T-helper 1 cell treated with Interleukin-12 subunit alpha and Interleukin-12 subunit beta and Interleukin-4 antibody, amounts not matched to agents 30 ng/mL and 1 ng/mL, for 36 hours (primary cell): ENCODE measurements around the gene NADK. TPM values are rescaled to one million over a fixed set of nuclear protein-coding genes. Genes with fewer than 3 reads are reported as not detected.
"Not testable (repeated sequence)": the region's sequence is repeated elsewhere in the genome, so short reads cannot be mapped to it uniquely, and the experiment has no call there.

Experiments
- intact Hi-C: fragments of 100-400 bp; cut with micrococcal nuclease; formaldehyde crosslinking; loops from one replicate; pipeline ENCODE4 v1.15.1; 2024
- total RNA-seq: library from RNA; stranded (reverse); gene quantifications from 2 replicates; pipeline ENCODE4 v1.2.3, GENCODE V29; 2022

The NADK gene
- total RNA-seq, 1 donor from 2014 or later: 84.4 TPM

DNA sequence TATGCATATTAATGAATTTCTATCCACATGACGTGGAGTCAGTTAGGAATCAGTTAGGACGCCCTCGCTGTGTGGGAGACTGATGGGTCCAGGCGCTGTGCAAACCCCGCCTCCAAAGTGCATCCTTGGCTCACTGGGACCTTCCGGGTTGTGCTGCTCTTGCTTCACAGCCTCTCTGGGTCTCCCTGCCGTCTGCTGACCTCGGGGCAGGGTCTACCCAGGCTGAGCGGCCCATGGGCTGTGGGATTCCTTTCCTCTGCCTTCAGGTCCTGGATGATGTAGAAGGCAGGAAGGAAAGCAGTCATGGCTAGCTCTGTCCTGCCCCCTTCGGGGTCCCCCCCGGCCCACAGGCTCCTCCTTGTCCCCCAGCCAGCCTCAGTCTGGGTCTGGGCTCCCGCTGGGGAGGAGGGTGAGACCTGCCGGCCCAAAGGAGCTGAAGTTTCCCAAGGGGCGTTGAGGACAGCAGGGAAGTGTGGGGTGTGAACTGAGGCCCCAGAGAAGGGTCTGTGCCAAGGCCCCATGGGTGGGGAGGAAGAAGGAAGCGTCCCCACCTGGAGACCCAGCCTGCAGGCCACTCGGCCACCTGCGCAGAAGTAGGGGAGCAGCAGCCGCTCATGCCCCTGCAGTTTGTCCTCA, 29.5 kb downstream of the NADK start:
- intact Hi-C loops: loop anchor here (5.0 kb wide), 1 partner anchor 57 kb away; the partner anchor contains the start of gene SLC35E2B

DNA sequence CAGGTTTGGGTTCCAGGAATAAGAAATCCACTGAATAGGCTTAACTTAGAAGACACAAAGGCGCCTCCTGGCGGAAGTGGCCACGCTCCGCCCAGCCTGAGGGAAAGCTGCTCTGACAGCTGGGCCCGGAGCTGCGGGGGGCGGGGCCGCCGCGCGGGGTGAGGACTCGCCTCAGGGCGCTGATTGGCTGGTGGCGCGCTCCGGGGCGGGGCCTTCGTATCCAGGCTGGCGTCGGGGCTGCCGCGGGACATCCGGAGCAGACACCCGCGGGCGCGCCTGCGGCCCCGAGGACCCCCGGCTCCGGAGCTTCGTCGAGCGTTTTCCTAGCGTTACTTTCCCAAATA, 31.7 kb downstream of the NADK start:
- intact Hi-C loops: loop anchor here (5.0 kb wide), 1 partner anchor 54 kb away; the partner anchor contains the start of gene SLC35E2B

DNA sequence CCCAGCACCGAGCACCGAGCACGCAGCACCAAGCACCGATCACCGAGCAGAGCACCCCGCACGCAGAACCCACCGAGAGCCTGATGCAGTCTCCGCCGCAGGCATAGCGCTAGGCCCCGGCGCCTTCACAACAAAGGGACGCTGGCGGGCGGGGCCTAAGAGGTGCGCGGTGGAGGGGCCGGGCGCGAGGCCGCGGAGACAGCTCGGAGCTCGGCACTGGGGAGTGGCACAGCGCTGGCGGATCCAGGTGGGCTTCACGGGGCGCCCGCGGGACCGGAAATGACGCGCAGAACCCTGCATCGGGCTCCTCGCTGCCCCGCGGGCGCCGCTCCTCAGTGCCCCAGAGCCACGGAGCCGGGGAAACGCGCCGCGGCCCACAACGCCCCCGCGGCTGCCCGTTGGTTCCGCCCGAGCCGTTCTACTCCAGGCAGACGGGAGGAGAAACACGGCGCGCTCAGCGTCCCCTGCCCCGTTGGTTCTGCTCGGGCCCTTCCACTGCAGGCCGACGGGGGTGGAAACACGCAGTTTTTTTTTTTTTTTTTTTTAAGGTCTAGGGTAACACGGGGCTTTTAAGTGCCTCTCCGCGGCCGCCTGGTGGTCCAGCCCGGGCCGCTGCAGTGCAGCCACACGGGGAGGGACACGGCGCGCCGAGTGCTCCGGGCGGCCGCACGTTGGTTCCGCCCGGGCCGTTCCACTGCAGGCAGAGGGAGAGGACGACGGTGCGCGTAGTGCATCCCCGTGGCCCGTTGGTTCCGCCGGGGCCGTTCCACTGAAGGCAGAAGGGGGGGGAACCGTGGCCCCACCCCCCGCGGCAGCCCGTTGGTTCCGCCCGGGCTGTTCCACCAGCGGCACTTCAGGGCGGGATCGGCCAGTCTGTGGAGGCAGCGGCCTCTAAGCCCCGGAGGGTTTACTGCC, 32.4 kb downstream of the NADK start:
- intact Hi-C loops: loop anchor here (5.0 kb wide), 1 partner anchor 54 kb away; the partner anchor contains the start of gene SLC35E2B

DNA sequence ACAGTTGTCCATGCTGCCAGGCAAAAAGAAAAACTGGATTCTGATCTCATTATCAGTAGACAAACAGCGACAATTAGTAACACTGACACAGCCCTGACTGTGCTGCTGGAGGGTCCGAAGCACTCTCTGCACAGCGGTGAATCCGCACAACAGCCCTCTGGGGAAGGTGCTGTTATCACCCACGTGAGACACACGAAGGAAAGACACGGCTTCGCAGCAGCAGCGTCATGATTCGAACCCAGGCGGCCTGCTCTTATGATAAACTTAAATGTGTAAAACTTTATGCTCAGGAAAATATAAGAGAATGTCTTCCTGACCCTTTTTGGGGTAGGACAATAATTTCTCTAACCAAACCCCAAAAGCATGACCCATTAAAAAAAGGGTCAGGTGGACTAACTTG, 35.7 kb downstream of the NADK start:
- intact Hi-C loops: not testable (repeated sequence)

DNA sequence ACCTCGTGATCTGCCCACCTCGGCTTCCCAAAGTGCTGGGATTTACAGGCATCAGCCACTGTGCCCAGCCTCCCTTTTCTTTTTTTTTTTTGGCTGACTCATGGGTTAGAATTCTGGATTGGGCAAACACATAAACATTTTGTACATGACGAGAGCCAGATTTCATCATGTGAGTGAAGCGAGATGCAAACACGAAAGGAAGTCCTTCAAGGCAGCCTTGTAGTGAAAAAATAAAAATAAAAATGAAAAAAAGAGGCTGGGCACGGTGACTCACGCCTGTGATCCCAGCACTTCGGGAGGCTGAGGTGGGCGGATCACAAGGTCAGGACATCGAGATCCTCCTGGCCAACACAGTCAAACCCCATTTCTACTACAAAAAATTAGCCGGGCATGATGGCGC, 37.3 kb downstream of the NADK start:
- intact Hi-C loops: not testable (repeated sequence)

DNA sequence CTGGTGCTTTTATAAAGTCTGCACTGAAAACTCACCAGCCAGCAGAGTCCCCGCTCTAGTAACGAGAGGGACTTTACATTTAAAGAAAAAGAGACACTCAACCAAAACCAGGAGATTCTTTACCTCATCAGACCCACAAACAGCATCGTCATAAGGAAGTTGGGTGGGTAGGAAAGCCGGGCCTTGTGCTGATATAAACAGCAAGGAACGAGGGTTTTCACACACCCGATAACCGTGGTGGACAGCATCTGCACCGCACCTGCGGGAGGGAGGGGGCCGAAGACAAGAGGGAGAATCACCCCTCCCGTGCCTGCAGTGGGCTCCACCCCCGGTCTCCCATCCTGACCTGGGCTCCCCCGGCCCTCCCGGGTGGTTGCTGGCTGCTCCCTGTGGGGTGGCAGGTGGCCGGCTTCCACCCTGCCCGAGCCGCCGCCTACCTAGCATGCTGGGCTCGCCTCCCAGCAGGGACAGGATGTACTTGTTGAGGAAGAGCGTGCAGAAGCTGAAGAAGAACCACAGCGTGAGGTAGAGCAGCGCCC, 39.4 kb downstream of the NADK start:
- intact Hi-C loops: not testable (repeated sequence)

DNA sequence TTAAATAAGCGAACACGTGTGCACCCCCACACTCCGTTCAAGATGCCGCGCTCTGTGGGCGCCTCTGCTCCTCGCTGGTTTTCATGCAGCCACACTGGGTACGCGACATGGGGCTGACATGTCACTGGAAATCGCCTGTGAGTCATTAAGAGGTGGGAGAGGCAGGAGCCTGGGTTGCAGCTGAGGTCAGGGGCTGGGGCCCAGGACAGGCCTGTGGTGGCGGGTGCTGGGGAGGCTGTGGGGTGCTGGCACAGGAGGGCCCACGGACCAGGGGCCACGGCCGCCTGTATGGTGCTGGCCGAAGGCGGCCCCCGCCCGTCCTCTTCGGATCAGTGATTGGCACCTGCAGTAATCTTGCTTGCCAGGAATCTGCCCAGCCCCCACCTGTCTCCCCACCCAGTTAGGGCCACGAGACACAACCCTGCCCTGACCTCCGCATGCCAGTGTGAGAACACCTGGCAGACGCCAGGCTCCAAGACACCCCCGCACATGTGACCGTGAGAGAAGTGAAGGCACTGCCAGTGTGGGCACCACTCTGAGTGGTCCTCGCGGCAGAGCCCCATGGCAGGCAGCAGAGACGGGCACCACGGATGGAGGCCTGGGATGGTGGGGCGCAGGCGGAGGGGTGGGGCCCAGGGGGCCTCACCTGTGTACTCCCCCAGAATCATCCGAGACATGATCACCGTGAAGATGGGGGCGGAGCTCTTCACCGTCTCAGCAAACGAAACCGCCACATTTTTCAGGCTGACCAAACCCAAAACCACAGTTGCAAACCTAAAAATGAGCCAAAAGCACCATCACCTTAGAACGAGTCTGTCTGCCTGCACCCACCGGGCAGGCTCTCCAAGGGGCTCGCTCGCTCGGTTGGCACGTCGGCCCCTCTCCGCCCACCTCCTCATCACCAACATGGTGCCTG, 40.3 kb downstream of the NADK start:
- intact Hi-C loops: not testable (repeated sequence)

DNA sequence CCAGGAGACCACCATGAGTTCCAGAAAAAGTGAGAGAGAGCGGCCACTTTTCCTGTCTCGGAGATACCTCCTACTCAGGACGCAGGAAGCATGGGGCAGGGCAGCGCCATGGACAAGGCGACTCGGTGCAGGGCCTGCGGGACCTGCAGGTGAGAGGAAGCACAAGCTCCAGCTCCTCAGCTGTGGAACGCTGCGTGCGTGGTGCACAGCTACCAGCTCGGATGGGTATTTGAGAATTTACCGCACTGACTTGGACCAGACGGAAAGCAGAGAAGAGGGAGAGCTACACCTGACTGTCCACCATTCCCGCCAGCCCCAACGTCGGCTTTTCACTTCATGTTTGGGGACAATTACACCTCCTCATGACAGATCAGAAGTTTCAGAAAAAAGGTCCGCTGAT, 45.9 kb downstream of the NADK start:
- intact Hi-C loops: no loop called here

DNA sequence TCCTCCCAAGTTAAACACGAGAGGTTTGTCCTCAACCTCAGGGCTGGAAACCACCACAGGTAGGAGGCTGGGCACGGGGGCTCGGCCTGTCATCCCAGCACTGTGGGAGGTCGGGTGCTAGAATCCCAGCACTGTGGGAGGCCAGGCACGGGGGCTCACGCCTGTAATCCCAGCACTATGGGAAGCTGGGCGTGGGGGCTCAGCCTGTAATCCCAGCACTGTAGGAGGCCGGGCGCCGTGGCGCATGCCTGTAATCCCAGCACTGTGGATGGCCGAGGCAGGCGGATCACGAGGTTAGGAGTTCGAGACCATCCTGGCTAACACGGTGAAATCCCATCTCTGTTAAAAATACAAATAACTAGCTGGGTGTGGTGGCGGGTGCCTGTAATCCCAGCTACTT, 47.4 kb downstream of the NADK start:
- intact Hi-C loops: no loop called here

DNA sequence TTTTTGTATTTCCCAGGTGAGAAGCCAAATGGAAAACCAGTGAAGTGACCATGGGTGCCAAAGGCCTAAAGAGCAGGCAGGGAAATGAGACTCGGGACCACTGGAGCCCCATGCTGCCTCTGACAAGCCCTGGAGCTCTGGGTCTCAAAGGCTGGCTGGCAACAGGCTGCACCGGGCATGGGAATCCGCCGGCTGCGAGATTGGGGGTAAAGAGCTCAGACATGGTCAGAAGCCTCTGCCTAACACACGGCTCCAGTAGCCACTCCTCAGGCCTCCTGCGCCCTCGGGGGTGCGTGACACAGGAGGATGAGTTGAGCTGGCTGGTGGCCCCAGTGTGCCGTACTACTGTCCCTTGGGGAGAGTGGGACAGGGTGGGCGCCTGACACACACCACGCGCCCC, 48.0 kb downstream of the NADK start:
- intact Hi-C loops: not testable (repeated sequence)

DNA sequence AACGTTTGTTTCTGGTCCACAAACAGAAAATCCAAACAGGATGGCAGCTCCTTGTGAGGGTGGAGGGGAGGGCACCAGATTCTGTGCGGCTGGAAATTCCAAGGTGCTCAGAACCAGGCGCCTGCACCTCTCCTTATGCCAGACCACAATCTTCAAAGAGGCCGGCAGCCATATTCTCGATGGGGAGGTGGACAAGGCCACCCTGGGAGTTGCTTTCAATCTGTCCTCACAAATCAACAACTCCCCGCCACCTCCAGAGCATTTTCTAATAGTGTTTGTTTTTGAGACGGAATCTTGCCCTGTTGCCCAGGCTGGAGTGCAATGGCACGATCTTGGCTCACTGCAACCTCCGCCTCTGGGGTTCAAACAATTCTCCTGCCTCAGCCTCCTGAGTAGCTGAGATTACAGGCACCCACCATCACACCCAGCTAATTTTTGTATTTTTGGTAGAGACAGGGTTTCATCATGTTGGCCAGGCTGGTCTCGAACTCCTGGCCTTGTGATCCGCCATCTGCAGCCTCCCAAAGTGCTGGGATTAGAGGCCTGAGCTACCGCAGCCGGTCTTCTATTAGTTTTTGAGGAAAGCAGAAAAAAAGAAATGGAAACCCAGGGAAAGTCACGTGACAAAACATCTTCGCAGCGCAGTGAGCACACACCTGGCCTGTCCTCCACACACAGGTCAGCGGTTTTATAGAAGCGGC, 49.0 kb downstream of the NADK start:
- intact Hi-C loops: loop anchor here (10.0 kb wide), 2 partner anchors 154 to 324 kb away; partner anchors contain the start of genes MRPL20 and SSU72

DNA sequence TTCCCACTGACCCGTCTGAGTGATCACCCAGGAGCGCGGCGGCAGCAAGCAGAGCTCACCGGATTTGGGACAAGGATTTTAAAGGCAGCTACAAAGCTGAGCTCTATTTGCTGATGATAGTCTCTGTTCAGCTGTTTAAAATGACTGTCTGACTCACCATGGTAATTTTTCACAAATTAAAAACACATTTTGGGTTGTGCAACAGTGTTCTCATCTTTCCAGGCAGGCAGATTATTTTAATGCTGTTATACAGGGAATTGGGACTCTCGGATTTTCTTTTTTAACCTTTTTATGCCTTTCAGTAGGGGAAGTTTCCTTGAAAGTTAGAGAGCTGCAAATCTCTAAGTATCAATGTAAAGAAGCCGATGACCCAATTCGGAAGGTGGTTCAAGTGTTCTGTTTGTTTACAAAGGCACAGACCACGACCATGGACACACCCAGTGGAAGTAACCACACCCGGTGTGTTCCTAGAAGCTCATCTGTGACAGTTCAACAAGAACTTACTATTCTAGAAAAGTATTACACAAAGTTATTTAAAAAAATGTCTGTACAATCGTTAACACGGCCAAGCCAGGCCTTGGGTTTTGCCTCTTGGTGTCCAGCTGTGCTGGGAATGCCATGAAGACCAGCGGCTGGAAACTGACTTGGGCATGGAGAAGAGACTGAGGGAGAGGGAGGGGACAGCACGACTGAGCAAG, 49.8 kb downstream of the NADK start:
- intact Hi-C loops: loop anchor here (10.0 kb wide), 2 partner anchors 154 to 324 kb away; partner anchors contain the start of genes MRPL20 and SSU72

DNA sequence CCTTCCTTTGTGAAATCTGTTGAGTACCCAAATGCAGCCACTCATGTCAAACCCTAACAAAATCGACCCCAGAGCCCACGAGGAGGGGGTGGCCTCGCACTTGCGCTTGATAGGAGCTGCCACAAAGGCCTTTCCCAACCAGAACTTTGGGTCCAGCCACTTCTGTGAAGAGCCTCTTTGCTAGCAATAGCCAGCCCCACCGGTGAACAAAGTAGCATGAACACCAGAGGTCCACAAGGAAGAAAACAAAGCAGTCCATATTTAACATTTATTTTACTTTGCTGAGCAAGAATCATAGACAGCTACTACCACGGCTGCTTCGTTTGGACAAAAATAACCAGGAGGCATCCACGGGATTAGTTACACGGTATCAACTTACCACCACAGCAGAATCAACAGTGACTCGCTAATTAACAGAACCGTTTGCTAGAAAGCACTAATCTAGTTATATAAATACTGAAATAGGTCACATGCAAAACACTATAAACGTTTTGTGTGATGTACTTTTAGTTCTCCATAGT, 51.1 kb downstream of the NADK start:
- intact Hi-C loops: loop anchor here (10.0 kb wide), 2 partner anchors 152 to 322 kb away; partner anchors contain the start of genes MRPL20 and SSU72

DNA sequence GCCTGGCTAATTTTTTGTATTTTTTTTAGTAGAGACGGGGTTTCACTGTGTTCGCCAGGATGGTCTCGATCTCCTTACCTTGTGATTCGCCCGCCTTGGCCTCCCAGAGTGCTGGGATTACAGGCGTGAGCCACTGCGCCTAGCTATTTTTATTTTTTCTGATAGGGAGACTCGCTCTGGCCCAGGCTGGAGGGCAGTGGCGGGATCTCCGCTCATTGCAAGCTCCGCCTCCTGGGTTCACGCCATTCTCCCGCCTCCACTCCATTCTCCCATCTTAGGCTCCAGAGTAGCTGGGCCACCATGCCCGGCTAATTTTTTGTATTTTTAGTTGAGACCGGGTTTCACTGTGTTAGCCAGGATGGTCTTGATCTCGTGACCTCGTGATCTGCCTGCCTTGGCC, 52.2 kb downstream of the NADK start:
- intact Hi-C loops: loop anchor here (10.0 kb wide), 2 partner anchors 151 to 321 kb away; partner anchors contain the start of genes MRPL20 and SSU72

DNA sequence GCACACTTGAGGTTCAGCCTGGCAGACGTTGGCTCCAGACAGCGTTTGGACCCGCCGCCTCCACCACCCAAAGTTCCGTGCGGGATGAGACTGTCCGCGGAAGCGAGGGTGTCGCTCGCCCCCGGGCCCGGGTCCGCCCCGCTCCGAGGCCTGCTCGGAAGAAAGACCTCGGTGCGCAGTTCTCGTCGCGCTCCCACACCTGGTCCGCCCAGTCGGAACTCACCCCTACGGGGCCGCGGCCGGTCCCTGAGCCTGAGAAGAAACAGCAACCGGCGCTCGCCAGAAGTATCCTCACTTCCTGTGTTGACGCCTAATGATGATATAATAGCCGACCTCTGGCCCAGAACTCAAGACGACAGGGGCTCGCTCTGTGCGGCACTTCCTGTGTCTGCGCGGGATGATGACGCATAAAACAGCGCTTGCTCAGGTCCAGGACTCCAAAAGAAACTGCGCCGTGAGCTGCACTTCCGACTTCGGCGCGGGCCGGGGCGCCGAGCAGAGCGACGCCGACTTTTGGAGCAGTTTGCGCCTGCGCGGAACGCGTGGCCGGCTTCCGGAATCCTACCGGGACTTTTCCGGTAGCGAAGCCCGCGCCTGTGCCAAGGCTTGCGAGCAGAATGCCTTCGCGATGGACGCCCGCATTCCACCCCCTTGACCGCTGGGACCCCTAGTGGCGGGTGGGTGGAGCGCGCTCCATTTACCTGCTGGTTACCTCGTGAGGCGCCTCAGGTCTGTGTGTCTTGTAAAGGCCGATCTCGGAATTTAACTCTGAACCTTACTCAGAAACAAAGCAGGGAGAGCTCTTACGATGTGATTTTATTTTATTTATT, 54.0 kb downstream of the NADK start, which contains the start of gene CDK11A:
Gene CDK11A (minus strand): TSS at position 323 of the 830 bp plus-strand sequence. CDS start 1,539 bp downstream, outside the sequence.
- intact Hi-C loops: loop anchor here (2.0 to 10.0 kb wide), 6 partner anchors 55 to 319 kb away; partner anchors contain the start of genes CDK11B, GNB1, MRPL20 and NADK

DNA sequence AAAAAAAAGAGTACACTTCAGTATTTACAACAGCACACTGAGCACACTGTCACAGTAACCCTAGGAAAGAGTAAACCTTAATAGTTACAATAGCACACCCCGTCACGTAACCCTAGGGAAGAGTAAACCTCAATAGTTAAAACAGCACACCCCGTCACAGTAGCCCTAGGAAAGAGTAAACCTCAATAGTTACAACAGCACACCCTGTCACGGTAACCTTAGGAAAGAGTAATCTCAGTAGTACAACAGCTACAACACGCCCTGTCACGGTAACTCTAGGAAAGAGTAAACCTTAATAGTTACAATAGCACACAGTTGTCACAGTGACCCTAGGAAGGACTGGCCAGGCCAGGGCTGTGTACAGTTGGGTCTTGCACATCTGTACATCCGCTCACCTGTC, 57.1 kb downstream of the NADK start:
- intact Hi-C loops: loop anchor here (5.0 to 10.0 kb wide), 3 partner anchors 146 to 316 kb away; partner anchors contain the start of genes MRPL20 and SSU72

DNA sequence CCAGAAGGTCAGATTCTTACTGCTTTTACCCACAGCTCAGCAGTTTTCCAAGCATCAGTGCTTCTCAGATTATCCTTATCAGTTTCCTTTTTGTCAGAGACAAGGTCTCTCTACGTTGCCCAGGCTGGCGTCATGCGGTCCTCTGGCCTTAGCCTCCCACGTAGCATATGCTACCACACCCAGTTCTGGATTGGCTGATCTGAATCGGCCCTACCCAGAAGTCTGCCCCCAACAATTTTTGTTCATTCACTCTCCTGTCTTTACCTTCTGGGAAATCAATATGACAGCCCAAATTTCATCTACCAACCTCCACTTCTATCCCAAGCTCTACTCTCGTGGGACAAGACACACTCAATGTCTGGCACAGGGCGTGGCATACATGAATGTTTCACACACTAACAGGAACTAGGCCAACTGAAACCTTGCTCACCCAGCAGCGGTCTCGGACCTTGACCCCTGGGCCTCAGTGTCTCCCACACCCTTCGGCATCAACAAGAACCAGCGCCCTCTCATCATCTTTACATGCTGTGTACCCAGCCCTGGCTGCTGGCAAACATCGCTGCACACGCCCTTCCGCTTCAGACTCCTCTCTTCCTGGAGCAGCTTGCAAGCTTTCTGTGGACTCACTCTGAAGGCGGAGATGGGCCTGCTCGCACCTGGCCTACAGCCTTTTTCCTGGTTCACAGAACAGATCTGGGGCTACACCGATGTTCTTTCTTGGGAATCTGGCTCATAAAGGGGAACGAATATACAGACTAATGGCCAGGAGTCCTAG, 63.0 kb downstream of the NADK start:
- intact Hi-C loops: not testable (repeated sequence)
